ENCODE results near the gene CNTNAP5.

The CNTNAP5 gene

DNA sequence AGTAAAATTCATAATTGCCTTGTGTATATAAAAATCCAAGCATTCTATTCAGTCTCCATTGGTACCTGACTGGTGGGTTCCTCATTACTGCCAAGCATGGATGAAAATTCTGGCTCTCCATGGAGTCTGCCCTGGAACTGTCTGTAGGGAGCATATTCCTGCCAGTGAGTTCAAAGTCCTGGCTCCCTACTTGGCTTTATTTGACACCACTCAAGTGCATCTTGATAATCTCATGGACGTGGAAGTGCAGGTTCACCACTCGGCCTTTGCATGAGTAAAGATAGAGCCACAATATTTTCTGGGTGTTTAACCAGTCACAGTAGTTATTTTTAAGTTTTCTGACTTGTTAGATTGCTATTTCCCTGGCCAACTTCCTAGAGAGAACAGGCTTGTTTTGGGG is 63.5 kb downstream of the CNTNAP5 start:
- H3K27me3 ChIP-seq (ENCODE audit: insufficient read depth, low read length): no peaks in the 10 kb centered on the region
- no peak overlapping the region for H4K12ac ChIP-seq (ENCODE audit: low read depth, low read length)
- no peak overlapping the region for H3K4me2 ChIP-seq (ENCODE audit: low read length)
- no peak overlapping the region for H2BK12ac ChIP-seq (ENCODE audit: low read length)
- no peak overlapping the region for H4K8ac ChIP-seq (ENCODE audit: low read depth, low read length)
- H2AK5ac ChIP-seq (ENCODE audit: low read length): no peak overlapping the region
- no peaks in the 10 kb centered on the region for H3K79me1 ChIP-seq (ENCODE audit: low read length)
- no peak overlapping the region for H2BK5ac ChIP-seq (ENCODE audit: low read depth, low read length, poor library complexity)
- no peak overlapping the region for H3K27ac ChIP-seq (ENCODE audit: low read depth, low read length)
- no peak overlapping the region for H3K14ac ChIP-seq (ENCODE audit: low read length)
- no peak overlapping the region for H3K9ac ChIP-seq (ENCODE audit: low read length)
- H3K36me3 ChIP-seq (ENCODE audit: control insufficient read depth in 1 of 2, insufficient read depth in 2 of 2, low read length in 2 of 2): no peaks in the 10 kb centered on the region
- no peak overlapping the region for H3K4ac ChIP-seq (ENCODE audit: low read depth, low read length)
- H3K18ac ChIP-seq (ENCODE audit: low read length): no peak overlapping the region
- no peaks in the 10 kb centered on the region for H3K4me1 ChIP-seq (ENCODE audit: control insufficient read depth in 1 of 2, insufficient read depth in 2 of 2, low read length in 2 of 2)
- no peak for DNase-seq
- no peak overlapping the region for H2BK120ac ChIP-seq (ENCODE audit: insufficient read depth, low read length, poor library complexity)
- no peak overlapping the region for H4K91ac ChIP-seq (ENCODE audit: low read depth, low read length)
- WGBS (ENCODE audit: extremely low coverage, insufficient coverage, insufficient read length): no CpG with 5 or more reads among the region's 2 CpGs
- H3K9me3 ChIP-seq (ENCODE audit: insufficient read depth, low read depth, low read length): no peaks in the 10 kb centered on the region
- H2AFZ ChIP-seq (ENCODE audit: insufficient read depth, low read length, poor library complexity): no peak overlapping the region
- no peak overlapping the region for H3K23ac ChIP-seq (ENCODE audit: low read length)
- no peaks in the 10 kb centered on the region for H3K79me2 ChIP-seq (ENCODE audit: control insufficient read depth, insufficient read depth, low read length, poor library complexity)
- H3K4me3 ChIP-seq (ENCODE audit: low read depth, low read length): no peak overlapping the region

DNA sequence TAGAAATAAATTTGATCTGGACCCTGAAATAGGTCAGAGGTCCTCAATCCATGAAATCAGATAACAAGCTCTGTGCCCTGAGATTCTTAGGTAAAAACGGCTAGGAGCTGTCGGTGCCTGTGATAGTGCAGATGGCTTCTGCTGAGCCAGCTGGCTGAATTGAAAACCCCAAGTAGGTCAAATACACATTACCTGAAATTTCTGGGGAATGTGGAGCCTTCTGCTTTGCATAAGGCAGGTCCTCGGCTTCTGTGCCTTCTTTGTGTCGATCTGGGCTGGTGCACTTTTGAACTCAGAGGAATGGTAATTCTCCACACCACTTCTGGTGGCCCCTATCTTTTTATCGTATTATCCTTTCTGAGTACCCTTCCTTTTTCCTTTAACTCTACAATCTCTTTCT is 66.6 kb downstream of the CNTNAP5 start:
- no CpG with 5 or more reads among the region's 5 CpGs for WGBS (ENCODE audit: extremely low coverage, insufficient coverage, insufficient read length)
- Histone ChIP-seq H3K4me3 (ENCODE audit: low read depth, low read length) (no peak overlapping the region), H3K27me3 (ENCODE audit: insufficient read depth, low read length) (no peaks in the 10 kb centered on the region), H3K23ac (ENCODE audit: low read length) (no peak overlapping the region), H3K14ac (ENCODE audit: low read length) (no peak overlapping the region), H4K12ac (ENCODE audit: low read depth, low read length) (no peak overlapping the region), H2BK12ac (ENCODE audit: low read length) (no peak overlapping the region), H3K4me2 (ENCODE audit: low read length) (no peak overlapping the region), H3K79me1 (ENCODE audit: low read length) (no peaks in the 10 kb centered on the region), H4K91ac (ENCODE audit: low read depth, low read length) (no peak overlapping the region), H2AFZ (ENCODE audit: insufficient read depth, low read length, poor library complexity) (no peak overlapping the region), H2BK120ac (ENCODE audit: insufficient read depth, low read length, poor library complexity) (no peak overlapping the region), H2BK5ac (ENCODE audit: low read depth, low read length, poor library complexity) (no peak overlapping the region), H3K36me3 (ENCODE audit: control insufficient read depth in 1 of 2, insufficient read depth in 2 of 2, low read length in 2 of 2) (no peaks in the 10 kb centered on the region), H2AK5ac (ENCODE audit: low read length) (no peak overlapping the region), H3K9ac (ENCODE audit: low read length) (no peak overlapping the region), H3K79me2 (ENCODE audit: control insufficient read depth, insufficient read depth, low read length, poor library complexity) (no peaks in the 10 kb centered on the region), H4K8ac (ENCODE audit: low read depth, low read length) (no peak overlapping the region), H3K9me3 (ENCODE audit: insufficient read depth, low read depth, low read length) (no peaks in the 10 kb centered on the region), H3K4ac (ENCODE audit: low read depth, low read length) (no peak overlapping the region), H3K4me1 (ENCODE audit: control insufficient read depth in 1 of 2, insufficient read depth in 2 of 2, low read length in 2 of 2) (no peaks in the 10 kb centered on the region), H3K27ac (ENCODE audit: low read depth, low read length) (no peak overlapping the region), H3K18ac (ENCODE audit: low read length) (no peak overlapping the region)
- no peak for DNase-seq

DNA sequence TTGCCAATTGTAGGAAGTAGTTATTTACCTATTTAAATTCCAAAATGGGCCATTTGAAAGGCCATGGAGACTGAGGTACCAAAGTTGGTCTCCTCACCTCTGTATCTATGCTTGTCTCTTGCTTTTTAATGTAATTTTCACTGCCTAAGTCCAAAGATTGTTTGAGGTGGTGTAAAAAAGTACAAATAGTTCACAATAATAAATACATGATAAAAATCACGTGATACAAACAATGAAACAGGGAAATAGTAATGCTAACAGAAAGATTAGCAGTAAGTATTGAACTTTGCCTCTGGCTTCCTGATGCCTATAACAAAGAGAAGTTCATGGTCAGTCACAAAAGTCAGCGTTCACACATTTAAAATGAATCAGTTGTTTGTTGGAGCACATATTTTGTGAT is 67.6 kb downstream of the CNTNAP5 start:
- Histone ChIP-seq H3K4me2 (ENCODE audit: low read length) (no peak overlapping the region), H3K23ac (ENCODE audit: low read length) (no peak overlapping the region), H4K91ac (ENCODE audit: low read depth, low read length) (no peak overlapping the region), H3K9me3 (ENCODE audit: insufficient read depth, low read depth, low read length) (no peaks in the 10 kb centered on the region), H3K36me3 (ENCODE audit: control insufficient read depth in 1 of 2, insufficient read depth in 2 of 2, low read length in 2 of 2) (no peaks in the 10 kb centered on the region), H3K18ac (ENCODE audit: low read length) (no peak overlapping the region), H3K4ac (ENCODE audit: low read depth, low read length) (no peak overlapping the region), H4K12ac (ENCODE audit: low read depth, low read length) (no peak overlapping the region), H3K4me1 (ENCODE audit: control insufficient read depth in 1 of 2, insufficient read depth in 2 of 2, low read length in 2 of 2) (no peaks in the 10 kb centered on the region), H3K79me1 (ENCODE audit: low read length) (no peaks in the 10 kb centered on the region), H3K27me3 (ENCODE audit: insufficient read depth, low read length) (no peaks in the 10 kb centered on the region), H3K79me2 (ENCODE audit: control insufficient read depth, insufficient read depth, low read length, poor library complexity) (no peaks in the 10 kb centered on the region), H2BK12ac (ENCODE audit: low read length) (no peak overlapping the region), H2BK120ac (ENCODE audit: insufficient read depth, low read length, poor library complexity) (no peak overlapping the region), H3K4me3 (ENCODE audit: low read depth, low read length) (no peak overlapping the region), H2AK5ac (ENCODE audit: low read length) (no peak overlapping the region), H3K14ac (ENCODE audit: low read length) (no peak overlapping the region), H4K8ac (ENCODE audit: low read depth, low read length) (no peak overlapping the region), H2BK5ac (ENCODE audit: low read depth, low read length, poor library complexity) (no peak overlapping the region), H3K9ac (ENCODE audit: low read length) (no peak overlapping the region), H2AFZ (ENCODE audit: insufficient read depth, low read length, poor library complexity) (no peak overlapping the region), H3K27ac (ENCODE audit: low read depth, low read length) (no peak overlapping the region)
- no CpG with 5 or more reads among the region's 2 CpGs for WGBS (ENCODE audit: extremely low coverage, insufficient coverage, insufficient read length)
- DNase-seq: no peak

DNA sequence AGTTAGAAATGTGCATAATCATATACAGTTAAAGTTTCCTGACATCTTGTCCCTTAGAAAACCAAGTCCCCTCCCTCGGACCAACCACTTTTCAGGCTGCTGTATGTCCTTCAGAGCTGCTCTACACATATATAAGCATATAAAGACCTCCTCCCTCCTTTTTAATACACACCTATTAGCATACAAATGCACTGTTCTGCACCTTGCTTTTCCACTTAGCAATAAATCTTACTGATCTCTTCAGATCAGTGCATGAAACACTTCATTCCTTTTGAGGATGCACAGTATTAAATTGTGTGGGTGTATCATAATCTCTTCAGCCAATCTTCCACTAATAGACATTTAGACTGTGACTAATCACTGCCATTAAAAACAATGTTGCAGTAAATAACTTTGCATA is 79.8 kb downstream of the CNTNAP5 start:
- no peak overlapping the region for H3K4me3 ChIP-seq (ENCODE audit: low read depth, low read length)
- H3K79me2 ChIP-seq (ENCODE audit: control insufficient read depth, insufficient read depth, low read length, poor library complexity): no peaks in the 10 kb centered on the region
- H3K4ac ChIP-seq (ENCODE audit: low read depth, low read length): no peak overlapping the region
- H3K4me1 ChIP-seq (ENCODE audit: control insufficient read depth in 1 of 2, insufficient read depth in 2 of 2, low read length in 2 of 2): no peaks in the 10 kb centered on the region
- no peak for DNase-seq
- H3K36me3 ChIP-seq (ENCODE audit: control insufficient read depth in 1 of 2, insufficient read depth in 2 of 2, low read length in 2 of 2): no peaks in the 10 kb centered on the region
- H3K9ac ChIP-seq (ENCODE audit: low read length): no peak overlapping the region
- WGBS (ENCODE audit: extremely low coverage, insufficient coverage, insufficient read length): no CpG with 5 or more reads among the region's 1 CpG
- no peak overlapping the region for H2AK5ac ChIP-seq (ENCODE audit: low read length)
- no peak overlapping the region for H3K27ac ChIP-seq (ENCODE audit: low read depth, low read length)
- no peak overlapping the region for H2BK120ac ChIP-seq (ENCODE audit: insufficient read depth, low read length, poor library complexity)
- H3K18ac ChIP-seq (ENCODE audit: low read length): no peak overlapping the region
- no peaks in the 10 kb centered on the region for H3K27me3 ChIP-seq (ENCODE audit: insufficient read depth, low read length)
- H4K12ac ChIP-seq (ENCODE audit: low read depth, low read length): no peak overlapping the region
- H2AFZ ChIP-seq (ENCODE audit: insufficient read depth, low read length, poor library complexity): no peak overlapping the region
- H4K91ac ChIP-seq (ENCODE audit: low read depth, low read length): no peak overlapping the region
- H3K79me1 ChIP-seq (ENCODE audit: low read length): no peaks in the 10 kb centered on the region
- no peak overlapping the region for H4K8ac ChIP-seq (ENCODE audit: low read depth, low read length)
- no peak overlapping the region for H3K4me2 ChIP-seq (ENCODE audit: low read length)
- no peak overlapping the region for H3K23ac ChIP-seq (ENCODE audit: low read length)
- H3K9me3 ChIP-seq (ENCODE audit: insufficient read depth, low read depth, low read length): no peaks in the 10 kb centered on the region
- H3K14ac ChIP-seq (ENCODE audit: low read length): no peak overlapping the region
- no peak overlapping the region for H2BK5ac ChIP-seq (ENCODE audit: low read depth, low read length, poor library complexity)
- no peak overlapping the region for H2BK12ac ChIP-seq (ENCODE audit: low read length)

DNA sequence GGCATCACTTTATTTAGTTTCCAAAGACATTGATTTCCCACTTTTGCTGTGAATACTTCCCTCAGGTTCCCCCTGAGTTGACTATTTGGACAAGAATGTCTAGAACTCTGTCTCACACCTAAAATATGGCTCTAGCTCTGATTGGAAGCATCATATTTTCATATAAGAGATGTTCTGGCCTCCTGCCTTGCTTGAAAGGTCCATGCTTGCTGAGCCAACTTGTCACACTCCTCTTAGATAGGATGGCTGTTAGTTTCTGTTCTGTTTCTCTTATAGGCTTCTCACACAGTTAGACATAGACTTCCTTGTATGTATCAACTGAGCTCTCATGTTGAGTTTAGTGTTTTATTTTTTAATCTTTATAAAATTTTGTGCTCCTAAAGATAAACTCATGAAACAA is 87.1 kb downstream of the CNTNAP5 start:
- Histone ChIP-seq H2BK120ac (ENCODE audit: insufficient read depth, low read length, poor library complexity) (no peak overlapping the region), H4K8ac (ENCODE audit: low read depth, low read length) (no peak overlapping the region), H3K4ac (ENCODE audit: low read depth, low read length) (no peak overlapping the region), H3K14ac (ENCODE audit: low read length) (no peak overlapping the region), H4K91ac (ENCODE audit: low read depth, low read length) (no peak overlapping the region), H3K9me3 (ENCODE audit: insufficient read depth, low read depth, low read length) (no peaks in the 10 kb centered on the region), H3K27ac (ENCODE audit: low read depth, low read length) (no peak overlapping the region), H3K9ac (ENCODE audit: low read length) (no peak overlapping the region), H2AK5ac (ENCODE audit: low read length) (no peak overlapping the region), H3K23ac (ENCODE audit: low read length) (no peak overlapping the region), H3K36me3 (ENCODE audit: control insufficient read depth in 1 of 2, insufficient read depth in 2 of 2, low read length in 2 of 2) (no peaks in the 10 kb centered on the region), H3K18ac (ENCODE audit: low read length) (no peak overlapping the region), H3K27me3 (ENCODE audit: insufficient read depth, low read length) (no peaks in the 10 kb centered on the region), H2BK12ac (ENCODE audit: low read length) (no peak overlapping the region), H2BK5ac (ENCODE audit: low read depth, low read length, poor library complexity) (no peak overlapping the region), H3K79me2 (ENCODE audit: control insufficient read depth, insufficient read depth, low read length, poor library complexity) (no peaks in the 10 kb centered on the region), H3K79me1 (ENCODE audit: low read length) (no peaks in the 10 kb centered on the region), H3K4me1 (ENCODE audit: control insufficient read depth in 1 of 2, insufficient read depth in 2 of 2, low read length in 2 of 2) (no peaks in the 10 kb centered on the region), H4K12ac (ENCODE audit: low read depth, low read length) (no peak overlapping the region), H3K4me3 (ENCODE audit: low read depth, low read length) (no peak overlapping the region), H2AFZ (ENCODE audit: insufficient read depth, low read length, poor library complexity) (no peak overlapping the region), H3K4me2 (ENCODE audit: low read length) (no peak overlapping the region)
- peak in 1 of 2 donors; percentile 2 for DNase-seq
